ENCODE measurements around the gene SFXN1.
"Not testable (repeated sequence)": the region's sequence is repeated elsewhere in the genome, so short reads cannot be mapped to it uniquely, and the experiment has no call there.

The SFXN1 gene
- total RNA-seq: 47.7 reads per million, percentile 67 among the genes with 10 or more reads in this experiment

GRCh38 chr5:175478384-175479124 lies at the start of gene SFXN1:
Gene SFXN1, plus strand, starts transcription at chr5:175478560. Its CDS starts 13,544 bp downstream, at chr5:175492104.
- peak; percentile 48 for DNase-seq

GRCh38 chr5:175434800-175435199 lies 43.6 kb upstream of the SFXN1 start:
- DNase-seq: no peak

GRCh38 chr5:175436359-175436758 lies 42.0 kb upstream of the SFXN1 start:
- DNase-seq: no peak

- no peak for DNase-seq
These were observed 40.0 kb upstream of the SFXN1 start for GRCh38 chr5:175438234-175438857.

- no peak for DNase-seq
These were observed 34.8 kb upstream of the SFXN1 start for GRCh38 chr5:175443514-175444059.

GRCh38 chr5:175444060-175444904 lies 34.1 kb upstream of the SFXN1 start, which contains the start of gene DRD1:
Gene DRD1, minus strand, starts transcription at chr5:175444182. Its CDS starts 1,083 bp downstream, at chr5:175443099.
- peak; percentile 17 for DNase-seq

- no peak for DNase-seq
These were observed 33.4 kb upstream of the SFXN1 start for GRCh38 chr5:175444905-175445456.

- DNase-seq: not testable (repeated sequence)
These were observed 32.0 kb upstream of the SFXN1 start for GRCh38 chr5:175446378-175446777.

GRCh38 chr5:175447571-175447970 lies 30.8 kb upstream of the SFXN1 start:
- no peak for DNase-seq

- no peak for DNase-seq
These were observed 30.1 kb upstream of the SFXN1 start for GRCh38 chr5:175448276-175448675.

GRCh38 chr5:175452166-175452565 lies 26.2 kb upstream of the SFXN1 start:
- no peak for DNase-seq

- DNase-seq: not testable (repeated sequence)
These were observed 24.0 kb upstream of the SFXN1 start for GRCh38 chr5:175454338-175454737.

GRCh38 chr5:175456105-175456742 lies 22.1 kb upstream of the SFXN1 start:
- no peak for DNase-seq

- no peak for DNase-seq
These were observed 20.9 kb upstream of the SFXN1 start for GRCh38 chr5:175457466-175457865.

- no peak for DNase-seq
These were observed 18.2 kb upstream of the SFXN1 start for GRCh38 chr5:175460126-175460525.

- DNase-seq: no peak
These were observed 17.8 kb upstream of the SFXN1 start for GRCh38 chr5:175460552-175460951.

- DNase-seq: no peak
These were observed 17.0 kb upstream of the SFXN1 start for GRCh38 chr5:175461370-175461769.

GRCh38 chr5:175463641-175464040 lies 14.7 kb upstream of the SFXN1 start:
- DNase-seq: no peak

GRCh38 chr5:175464074-175464941 lies 14.1 kb upstream of the SFXN1 start:
- DNase-seq: peak; percentile 38

- no peak for DNase-seq
These were observed 13.5 kb upstream of the SFXN1 start for GRCh38 chr5:175464942-175465233.

- DNase-seq: no peak
These were observed 13.1 kb upstream of the SFXN1 start for GRCh38 chr5:175465282-175465681.

Measured in effector CD4-positive, alpha-beta T cell (primary cell).